Memory B cell (primary cell): ENCODE results near the gene TNIK.
"Not testable (repeated sequence)": the region's sequence is repeated elsewhere in the genome, so short reads cannot be mapped to it uniquely, and the experiment has no call there.

Source experiments
- ATAC-seq: fragments of 150-1000 bp; cut with Tn5 transposase; 2 replicates; pipeline ENCODE4 v1.10.0; 2021; ENCODE audit warnings: low read depth, mild to moderate bottlenecking, moderate library complexity
- DNase-seq, 2 donors: peaks; one replicate each; pipeline ENCODE4 v3.0.0; 2022; ENCODE audit warnings: low spot score in 2 of 2
- H3K27ac Mint-ChIP-seq: one replicate; pipeline ENCODE4 v1.8.0; 2022; ENCODE audit warnings: mild to moderate bottlenecking, moderate library complexity, mixed read lengths
- H3K27me3 Mint-ChIP-seq: one replicate; pipeline ENCODE4 v1.8.0; 2022; ENCODE audit warnings: mixed read lengths
- H3K36me3 Mint-ChIP-seq: one replicate; pipeline ENCODE4 v1.8.0; 2022; ENCODE audit warnings: mild to moderate bottlenecking, mixed read lengths
- H3K4me1 Mint-ChIP-seq: one replicate; pipeline ENCODE4 v1.8.0; 2022; ENCODE audit warnings: mixed read lengths
- H3K4me3 Mint-ChIP-seq: one replicate; pipeline ENCODE4 v1.8.0; 2022; ENCODE audit warnings: mild to moderate bottlenecking, moderate library complexity, mixed read lengths
- H3K9me3 Mint-ChIP-seq: one replicate; pipeline ENCODE4 v1.8.0; 2022; ENCODE audit warnings: mixed read lengths

Gene TNIK

GRCh38 chr3:171249245-171249644 is 211.0 kb downstream of the TNIK start:
- no peak overlapping the region for H3K27ac Mint-ChIP-seq

GRCh38 chr3:171248426-171249111 is 211.6 kb downstream of the TNIK start:
- peaks cover 3% of the 10 kb centered on the region for H3K4me1 Mint-ChIP-seq
- H3K9me3 Mint-ChIP-seq: no peaks in the 10 kb centered on the region
- H3K27me3 Mint-ChIP-seq: no peaks in the 10 kb centered on the region
- H3K4me3 Mint-ChIP-seq: no peak overlapping the region
- no peaks in the 10 kb centered on the region for H3K36me3 Mint-ChIP-seq
- DNase-seq (no peak), ATAC-seq (no peak)
- no peak overlapping the region for H3K27ac Mint-ChIP-seq

More at GRCh38 chr3:171249245-171249644, 211.0 kb downstream of the TNIK start:
- Mint-ChIP-seq H3K27me3 (no peaks in the 10 kb centered on the region), H3K4me3 (no peak overlapping the region), H3K36me3 (no peaks in the 10 kb centered on the region), H3K9me3 (no peaks in the 10 kb centered on the region), H3K4me1 (peaks cover 3% of the 10 kb centered on the region)
- no peak for DNase-seq
- no peak for ATAC-seq

- Mint-ChIP-seq H3K27me3 (no peaks in the 10 kb centered on the region), H3K36me3 (no peaks in the 10 kb centered on the region), H3K4me3 (no peak overlapping the region), H3K27ac (no peak overlapping the region), H3K9me3 (peaks cover 2% of the 10 kb centered on the region), H3K4me1 (no peaks in the 10 kb centered on the region)
- ATAC-seq (no peak), DNase-seq (no peak)
Measured at GRCh38 chr3:171245796-171246765, 214.1 kb downstream of the TNIK start.

GRCh38 chr3:171242951-171243350 is 217.3 kb downstream of the TNIK start:
- H3K27ac Mint-ChIP-seq: no peak overlapping the region
- no peaks in the 10 kb centered on the region for H3K4me1 Mint-ChIP-seq
- H3K36me3 Mint-ChIP-seq: no peaks in the 10 kb centered on the region
- no peak for ATAC-seq
- DNase-seq: no peak
- H3K27me3 Mint-ChIP-seq: no peaks in the 10 kb centered on the region
- no peak overlapping the region for H3K4me3 Mint-ChIP-seq
- peaks cover 2% of the 10 kb centered on the region for H3K9me3 Mint-ChIP-seq

- ATAC-seq (no peak), DNase-seq (no peak)
- no peaks in the 10 kb centered on the region for H3K4me1 Mint-ChIP-seq
- H3K27me3 Mint-ChIP-seq: no peaks in the 10 kb centered on the region
- H3K36me3 Mint-ChIP-seq: no peaks in the 10 kb centered on the region
- H3K27ac Mint-ChIP-seq: no peak overlapping the region
- H3K9me3 Mint-ChIP-seq: peaks cover 2% of the 10 kb centered on the region
- no peak overlapping the region for H3K4me3 Mint-ChIP-seq
Measured at GRCh38 chr3:171242170-171242569, 218.0 kb downstream of the TNIK start.

- H3K4me1 Mint-ChIP-seq, ATAC-seq, H3K27me3 Mint-ChIP-seq, DNase-seq, H3K4me3 Mint-ChIP-seq, H3K36me3 Mint-ChIP-seq, H3K27ac Mint-ChIP-seq, H3K9me3 Mint-ChIP-seq: not testable (repeated sequence)
Measured at GRCh38 chr3:171241655-171242054, 218.6 kb downstream of the TNIK start.

- ATAC-seq: no peak
- H3K36me3 Mint-ChIP-seq: no peaks in the 10 kb centered on the region
- no peaks in the 10 kb centered on the region for H3K27me3 Mint-ChIP-seq
- DNase-seq: no peak
- H3K4me3 Mint-ChIP-seq: no peak overlapping the region
- peaks cover 2% of the 10 kb centered on the region for H3K9me3 Mint-ChIP-seq
- no peaks in the 10 kb centered on the region for H3K4me1 Mint-ChIP-seq
- H3K27ac Mint-ChIP-seq: no peak overlapping the region
Measured at GRCh38 chr3:171240504-171240835, 219.7 kb downstream of the TNIK start.

GRCh38 chr3:171239757-171240503 is 220.3 kb downstream of the TNIK start:
- no peak for DNase-seq
- no peaks in the 10 kb centered on the region for H3K4me1 Mint-ChIP-seq
- no peaks in the 10 kb centered on the region for H3K27me3 Mint-ChIP-seq
- H3K36me3 Mint-ChIP-seq: no peaks in the 10 kb centered on the region
- H3K9me3 Mint-ChIP-seq: peaks cover 2% of the 10 kb centered on the region
- ATAC-seq: no peak
- no peak overlapping the region for H3K4me3 Mint-ChIP-seq
- no peak overlapping the region for H3K27ac Mint-ChIP-seq

GRCh38 chr3:171237009-171237385 is 223.2 kb downstream of the TNIK start:
- H3K27ac Mint-ChIP-seq: no peak overlapping the region
- ATAC-seq (no peak), DNase-seq (no peak)
- H3K4me3 Mint-ChIP-seq: no peak overlapping the region
- H3K9me3 Mint-ChIP-seq: no peaks in the 10 kb centered on the region
- no peaks in the 10 kb centered on the region for H3K27me3 Mint-ChIP-seq
- H3K4me1 Mint-ChIP-seq: no peaks in the 10 kb centered on the region
- no peaks in the 10 kb centered on the region for H3K36me3 Mint-ChIP-seq

GRCh38 chr3:171236265-171237008 is 223.8 kb downstream of the TNIK start:
- Mint-ChIP-seq H3K9me3 (no peaks in the 10 kb centered on the region), H3K4me3 (no peak overlapping the region), H3K4me1 (no peaks in the 10 kb centered on the region), H3K27me3 (no peaks in the 10 kb centered on the region), H3K36me3 (no peaks in the 10 kb centered on the region), H3K27ac (no peak overlapping the region)
- DNase-seq (no peak), ATAC-seq (no peak)

- H3K27me3 Mint-ChIP-seq: no peaks in the 10 kb centered on the region
- no peak overlapping the region for H3K27ac Mint-ChIP-seq
- H3K9me3 Mint-ChIP-seq: no peaks in the 10 kb centered on the region
- H3K4me3 Mint-ChIP-seq: no peak overlapping the region
- DNase-seq (no peak), ATAC-seq (no peak)
- no peaks in the 10 kb centered on the region for H3K4me1 Mint-ChIP-seq
- H3K36me3 Mint-ChIP-seq: no peaks in the 10 kb centered on the region
Measured at GRCh38 chr3:171234298-171235010, 225.8 kb downstream of the TNIK start.

GRCh38 chr3:171231361-171231760 is 228.8 kb downstream of the TNIK start:
- Mint-ChIP-seq H3K27me3 (no peaks in the 10 kb centered on the region), H3K4me3 (no peak overlapping the region), H3K36me3 (no peaks in the 10 kb centered on the region), H3K27ac (no peak overlapping the region), H3K4me1 (no peaks in the 10 kb centered on the region), H3K9me3 (no peaks in the 10 kb centered on the region)
- ATAC-seq: no peak
- no peak for DNase-seq

- ATAC-seq: no peak
Measured at GRCh38 chr3:171230865-171231264, 229.3 kb downstream of the TNIK start.

More at GRCh38 chr3:171230865-171231264, 229.3 kb downstream of the TNIK start:
- no peak for DNase-seq
- H3K27me3 Mint-ChIP-seq: no peaks in the 10 kb centered on the region
- no peaks in the 10 kb centered on the region for H3K36me3 Mint-ChIP-seq
- no peaks in the 10 kb centered on the region for H3K4me1 Mint-ChIP-seq
- no peak overlapping the region for H3K4me3 Mint-ChIP-seq
- no peak overlapping the region for H3K27ac Mint-ChIP-seq
- peaks cover 1% of the 10 kb centered on the region for H3K9me3 Mint-ChIP-seq
